Mesenchymal stem cell (in vitro differentiated cells and primary cell): ENCODE results near the gene EFHD1.

Experiments
- DNase-seq: peaks from one replicate; pipeline ENCODE4 v3.0.0-alpha.2; 2013
- H2AFZ ChIP-seq: one replicate; pipeline ENCODE4 v1.6.1; 2013; ENCODE audit warnings: low read depth, mild to moderate bottlenecking, control low read depth, inconsistent platforms, low read length, moderate library complexity
- H2AK5ac ChIP-seq: 2 replicates; pipeline ENCODE4 v1.6.1; 2013; ENCODE audit warnings: low read length, moderate library complexity, mild to moderate bottlenecking, inconsistent platforms; ENCODE audit not compliant: severe bottlenecking
- H2BK120ac ChIP-seq: one replicate; pipeline ENCODE4 v1.6.1; 2013; ENCODE audit warnings: low read depth, mild to moderate bottlenecking, inconsistent platforms, low read length, moderate library complexity
- H2BK12ac ChIP-seq, 2 experiments: one replicate each; pipeline ENCODE4 v1.6.1; 2013; ENCODE audit warnings: inconsistent platforms in 2 of 2, low read length in 2 of 2, mild to moderate bottlenecking in 2 of 2, moderate library complexity in 2 of 2, control low read depth in 1 of 2
- H2BK15ac ChIP-seq: one replicate; pipeline ENCODE4 v1.6.1; 2013; ENCODE audit warnings: mild to moderate bottlenecking, low read depth, inconsistent platforms; ENCODE audit not compliant: poor library complexity, severe bottlenecking
- H2BK5ac ChIP-seq: 2 replicates; pipeline ENCODE4 v1.6.1; 2013; ENCODE audit warnings: low read depth, mild to moderate bottlenecking, low read length, control low read depth, inconsistent platforms; ENCODE audit not compliant: poor library complexity, severe bottlenecking
- H3K14ac ChIP-seq, 2 experiments: one replicate each; pipeline ENCODE4 v1.6.1; 2013; ENCODE audit warnings: inconsistent platforms in 2 of 2, low read length in 2 of 2, control low read depth in 1 of 2, mild to moderate bottlenecking in 1 of 2, moderate library complexity in 1 of 2
- H3K18ac ChIP-seq, 2 experiments: one replicate each; pipeline ENCODE4 v1.6.1; 2013; ENCODE audit warnings: inconsistent platforms in 2 of 2, low read length in 2 of 2, control low read depth in 1 of 2, low read depth in 1 of 2, mild to moderate bottlenecking in 1 of 2
- H3K23ac ChIP-seq, 2 experiments: one replicate each; pipeline ENCODE4 v1.6.1; 2013; ENCODE audit warnings: inconsistent platforms in 2 of 2, low read length in 2 of 2, mild to moderate bottlenecking in 2 of 2, moderate library complexity in 2 of 2, control low read depth in 1 of 2
- H3K27ac ChIP-seq: 2 replicates; pipeline ENCODE4 v1.5.1; 2013; ENCODE audit warnings: mild to moderate bottlenecking, moderate library complexity, low read length, control low read depth, inconsistent platforms; ENCODE audit not compliant: poor library complexity, severe bottlenecking
- H3K27me3 ChIP-seq, 2 experiments: 2 replicates each; pipeline versions ENCODE4 v1.6.1 to v1.7.0; 2013; ENCODE audit warnings: low read length in 2 of 2, mild to moderate bottlenecking in 2 of 2, moderate library complexity in 2 of 2, control low read depth in 1 of 2, inconsistent platforms in 1 of 2; ENCODE audit not compliant: control insufficient read depth in 1 of 2, insufficient read depth in 1 of 2
- H3K36me3 ChIP-seq, 2 experiments: 2 replicates each; pipeline versions ENCODE4 v1.6.1 to v1.7.0; 2013; ENCODE audit warnings: low read length in 2 of 2, control low read depth in 1 of 2, inconsistent platforms in 1 of 2, low read depth in 1 of 2, mild to moderate bottlenecking in 1 of 2; ENCODE audit not compliant: insufficient read depth in 2 of 2, control insufficient read depth in 1 of 2
- H3K4ac ChIP-seq, 2 experiments: one replicate each; pipeline ENCODE4 v1.6.1; 2013; ENCODE audit warnings: inconsistent platforms in 2 of 2, low read length in 2 of 2, mild to moderate bottlenecking in 2 of 2, moderate library complexity in 2 of 2, control low read depth in 1 of 2, low read depth in 1 of 2
- H3K4me1 ChIP-seq: 2 replicates; pipeline ENCODE4 v1.6.1; 2013; ENCODE audit warnings: low read depth, low read length, control low read depth; ENCODE audit not compliant: control insufficient read depth, insufficient read depth
- H3K4me2 ChIP-seq: 2 replicates; pipeline ENCODE4 v1.6.1; 2013; ENCODE audit warnings: low read length, mild to moderate bottlenecking, inconsistent platforms; ENCODE audit not compliant: poor library complexity, severe bottlenecking
- H3K4me3 ChIP-seq, 2 experiments: 2 replicates each; pipeline versions ENCODE4 v1.5.1 to v1.7.0; 2013; ENCODE audit warnings: low read length in 2 of 2, mild to moderate bottlenecking in 2 of 2, control low read depth in 1 of 2, low read depth in 1 of 2; ENCODE audit not compliant: insufficient read depth in 1 of 2
- H3K79me1 ChIP-seq: replicated peaks from 2 replicates; pipeline ENCODE4 v1.6.1; 2013; ENCODE audit warnings: mild to moderate bottlenecking, control low read depth, low read length, inconsistent platforms; ENCODE audit not compliant: poor library complexity, severe bottlenecking
- H3K9ac ChIP-seq: 2 replicates; pipeline ENCODE4 v1.7.0; 2013; ENCODE audit warnings: mild to moderate bottlenecking, low read length, moderate library complexity
- H3K9me3 ChIP-seq: 2 replicates; pipeline ENCODE4 v1.7.0; 2013; ENCODE audit warnings: mild to moderate bottlenecking, low read length; ENCODE audit not compliant: control insufficient read depth
- H4K8ac ChIP-seq: one replicate; pipeline ENCODE4 v1.6.1; 2013; ENCODE audit warnings: inconsistent platforms, mild to moderate bottlenecking, low read length, moderate library complexity
- H4K91ac ChIP-seq: one replicate; pipeline ENCODE4 v1.6.1; 2013; ENCODE audit warnings: mild to moderate bottlenecking, low read length, inconsistent platforms
- WGBS: methylation state at CpG from one replicate; pipeline ENCODE4 v1.1.7; 2013; ENCODE audit warnings: mixed read lengths; 5-methylcytosine and 5-hydroxymethylcytosine counted together

Gene EFHD1

DNA sequence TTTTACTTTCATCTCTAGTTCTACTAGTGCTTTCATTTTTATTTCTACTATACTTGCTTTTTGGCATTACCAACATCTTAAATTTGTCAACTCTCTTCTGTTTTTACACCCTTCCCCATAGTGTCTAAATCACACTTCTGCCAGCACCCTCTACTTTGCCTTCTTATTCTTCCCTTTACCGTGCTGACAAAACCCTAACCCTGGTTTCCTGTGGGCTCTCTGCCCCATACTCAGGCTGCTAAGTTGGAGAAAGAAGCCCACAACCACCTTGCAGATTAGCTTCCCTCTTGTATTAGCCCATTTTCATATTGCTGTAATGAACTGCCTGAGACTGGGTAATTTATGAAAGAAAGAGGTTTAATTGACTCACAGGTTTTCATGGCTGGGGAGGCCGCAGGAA is 88.5 kb downstream of the EFHD1 start:
- Histone ChIP-seq H3K9me3 (no peaks in the 10 kb centered on the region), H2BK5ac (no peak overlapping the region), H2BK15ac (no peak overlapping the region), H3K4me2 (no peak overlapping the region), H3K4me1 (peaks cover 4% of the 10 kb centered on the region), H3K27ac (no peak overlapping the region), H3K9ac (no peak overlapping the region), H2AK5ac (no peak overlapping the region), H2BK12ac (no peak overlapping the region), H3K27me3 (no peaks in the 10 kb centered on the region), H3K4ac (no peak overlapping the region), H3K79me1 (peaks cover 26% of the 10 kb centered on the region), H3K4me3 (no peak overlapping the region), H2BK120ac (no peak overlapping the region), H3K23ac (no peak overlapping the region), H3K14ac (no peak overlapping the region), H4K8ac (no peak overlapping the region), H3K36me3 (peaks cover 13 to 39% of the 10 kb centered on the region in 2 experiments), H2AFZ (no peak overlapping the region), H4K91ac (no peak overlapping the region), H3K18ac (no peak overlapping the region)
- WGBS: 91% methylated on average over 2 of the region's 2 CpGs
- DNase-seq: no peak

DNA sequence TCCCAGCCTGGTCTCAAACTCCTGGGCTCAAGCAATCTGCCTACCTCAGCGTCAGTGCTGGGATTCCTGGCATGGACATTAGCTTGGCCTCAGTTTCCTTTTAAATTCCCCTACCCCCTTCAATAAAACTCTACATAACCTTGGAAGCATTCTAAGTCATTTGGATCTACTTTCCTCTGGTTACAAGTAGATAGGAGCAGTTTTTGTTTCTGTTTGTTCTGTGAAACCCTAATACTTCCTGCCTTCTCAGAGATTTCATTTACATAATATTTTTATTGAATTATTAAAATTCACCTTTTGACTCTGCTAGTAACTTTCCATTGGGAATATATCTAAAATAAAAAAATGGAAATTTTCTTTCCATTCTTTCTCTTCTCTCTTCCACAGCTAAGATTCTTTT is 89.6 kb downstream of the EFHD1 start:
- Histone ChIP-seq H3K14ac (no peak overlapping the region), H3K4me2 (no peak overlapping the region), H3K27me3 (no peaks in the 10 kb centered on the region), H3K9me3 (no peaks in the 10 kb centered on the region), H3K27ac (no peak overlapping the region), H2BK12ac (no peak overlapping the region), H3K9ac (no peak overlapping the region), H3K4me1 (peaks cover 3% of the 10 kb centered on the region), H4K91ac (no peak overlapping the region), H2BK120ac (no peak overlapping the region), H4K8ac (no peak overlapping the region), H2BK5ac (no peak overlapping the region), H3K18ac (no peak overlapping the region), H3K36me3 (peaks cover 9 to 39% of the 10 kb centered on the region in 2 experiments), H2AFZ (no peak overlapping the region), H2BK15ac (no peak overlapping the region), H3K4me3 (no peak overlapping the region), H3K79me1 (peaks cover 21% of the 10 kb centered on the region), H2AK5ac (no peak overlapping the region), H3K4ac (no peak overlapping the region), H3K23ac (no peak overlapping the region)
- 100% methylated on average over 1 of the region's 1 CpG for WGBS
- no peak for DNase-seq

DNA sequence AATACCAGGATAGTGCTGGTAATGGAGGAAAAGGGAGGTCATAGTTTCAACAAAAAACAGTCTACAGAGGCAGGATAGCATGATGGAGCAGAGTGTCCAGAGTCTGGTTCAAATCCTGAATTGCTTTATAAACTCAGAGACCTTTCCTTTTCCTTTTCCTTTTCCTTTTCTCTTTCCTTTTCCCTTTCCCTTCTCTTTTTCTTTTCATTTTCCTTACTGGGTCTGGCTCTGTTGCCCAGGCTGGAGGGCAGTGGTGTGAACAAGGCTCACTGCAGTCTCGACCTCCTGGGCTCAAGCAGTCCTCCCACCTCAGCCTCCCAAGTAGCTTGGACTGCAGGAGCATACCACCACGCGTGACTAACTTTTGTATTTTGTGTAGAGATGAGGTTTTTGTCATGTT is 95.4 kb downstream of the EFHD1 start:
- Histone ChIP-seq H3K4me2 (no peak overlapping the region), H3K9me3 (no peaks in the 10 kb centered on the region), H2BK15ac (no peak overlapping the region), H2AK5ac (no peak overlapping the region), H2BK120ac (no peak overlapping the region), H3K18ac (no peak overlapping the region), H3K4me3 (no peak overlapping the region), H3K27ac (no peak overlapping the region), H3K4ac (no peak overlapping the region), H3K27me3 (no peaks in the 10 kb centered on the region), H3K79me1 (peaks cover 19% of the 10 kb centered on the region), H3K4me1 (peaks cover 3% of the 10 kb centered on the region), H3K14ac (no peak overlapping the region), H3K23ac (no peak overlapping the region), H2BK5ac (no peak overlapping the region), H3K36me3 (peaks cover 7 to 43% of the 10 kb centered on the region in 2 experiments), H2BK12ac (no peak overlapping the region), H4K91ac (no peak overlapping the region), H4K8ac (no peak overlapping the region), H3K9ac (no peak overlapping the region), H2AFZ (no peak overlapping the region)
- WGBS: 93% methylated on average over 3 of the region's 3 CpGs
- no peak for DNase-seq

DNA sequence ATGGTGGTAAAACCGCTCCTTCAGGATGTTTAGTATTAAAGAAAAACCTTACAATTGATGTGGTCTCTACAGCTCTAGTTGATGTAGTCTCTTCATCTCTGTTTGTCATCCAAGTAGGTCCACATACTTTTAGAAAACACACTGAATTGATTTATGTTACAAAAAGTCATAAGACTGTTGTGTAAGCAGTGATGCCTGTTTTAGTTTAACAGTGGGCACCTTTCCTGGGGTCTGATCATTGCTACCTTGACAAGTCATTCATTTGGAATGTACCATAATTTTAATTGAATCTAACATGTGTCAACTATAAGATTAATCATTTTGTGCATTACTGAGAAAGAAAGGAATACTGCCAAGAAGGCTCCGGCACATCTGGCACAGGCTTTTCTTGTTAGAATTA is 98.1 kb downstream of the EFHD1 start:
- no peak for DNase-seq
- peaks cover 3% of the 10 kb centered on the region for H3K4me1 ChIP-seq
- WGBS: 100% methylated on average over 1 of the region's 2 CpGs
- H3K36me3 ChIP-seq: peaks cover 7 to 46% of the 10 kb centered on the region in 2 experiments
- H4K91ac ChIP-seq: no peak overlapping the region
- H2BK120ac ChIP-seq: no peak overlapping the region
- H3K23ac ChIP-seq: no peak overlapping the region
- no peak overlapping the region for H2AFZ ChIP-seq
- no peak overlapping the region for H3K27ac ChIP-seq
- H2AK5ac ChIP-seq: no peak overlapping the region
- H3K79me1 ChIP-seq: peaks cover 19% of the 10 kb centered on the region
- H2BK12ac ChIP-seq: no peak overlapping the region
- peak overlapping the region; percentile 43 for H3K9ac ChIP-seq
- H3K4me3 ChIP-seq: no peak overlapping the region
- H3K18ac ChIP-seq: no peak overlapping the region
- H2BK5ac ChIP-seq: no peak overlapping the region
- H4K8ac ChIP-seq: no peak overlapping the region
- no peak overlapping the region for H3K4ac ChIP-seq
- no peaks in the 10 kb centered on the region for H3K9me3 ChIP-seq
- no peak overlapping the region for H2BK15ac ChIP-seq
- H3K14ac ChIP-seq: no peak overlapping the region
- H3K27me3 ChIP-seq: no peaks in the 10 kb centered on the region
- H3K4me2 ChIP-seq: no peak overlapping the region
